Measurements from ENCODE around the gene BMERB1.

BMERB1 gene

GRCh38 chr16:15575293-15576049, 141.1 kb downstream of the BMERB1 start:
- DNase-seq (ENCODE audit: extremely low spot score): no peak
- ChIA-PET POLR2A (no interaction called here), CTCF (no interaction called here)
- TF ChIP-seq CTCF (IDR thresholded peaks at IDR 0.05; ENCODE audit: control extremely low read depth, extremely low read depth, low read depth, missing control alignments): no peak

- TF ChIP-seq CTCF (IDR thresholded peaks at IDR 0.05; ENCODE audit: control extremely low read depth, extremely low read depth, low read depth, missing control alignments): no peak
- ChIA-PET POLR2A (no interaction called here), CTCF (interaction anchor here (1.6 kb wide), 1 partner anchor 128 kb away, joined by 4 read pairs; no protein-coding TSS in a partner anchor)
- no peak for DNase-seq (ENCODE audit: extremely low spot score)
Measured at GRCh38 chr16:15576960-15577958, 142.9 kb downstream of the BMERB1 start.

GRCh38 chr16:15578824-15579223, 144.4 kb downstream of the BMERB1 start:
- POLR2A ChIA-PET: no interaction called here
- DNase-seq (ENCODE audit: extremely low spot score): no peak
- TF ChIP-seq CTCF (IDR thresholded peaks at IDR 0.05; ENCODE audit: control extremely low read depth, extremely low read depth, low read depth, missing control alignments): no peak
- CTCF ChIA-PET: no interaction called here

GRCh38 chr16:15581127-15581815, 146.9 kb downstream of the BMERB1 start:
- POLR2A ChIA-PET: no interaction called here
- CTCF ChIA-PET: interaction anchor here (1.2 kb wide), 1 partner anchor 22 kb away, joined by 3 read pairs; no protein-coding TSS in a partner anchor
- no peak for TF ChIP-seq CTCF (IDR thresholded peaks at IDR 0.05; ENCODE audit: control extremely low read depth, extremely low read depth, low read depth, missing control alignments)
- no peak for DNase-seq (ENCODE audit: extremely low spot score)

GRCh38 chr16:15583526-15583925, 149.1 kb downstream of the BMERB1 start:
- POLR2A ChIA-PET: no interaction called here
- CTCF ChIA-PET: no interaction called here

More at GRCh38 chr16:15583526-15583925, 149.1 kb downstream of the BMERB1 start:
- DNase-seq (ENCODE audit: extremely low spot score): no peak
- TF ChIP-seq CTCF (IDR thresholded peaks at IDR 0.05; ENCODE audit: control extremely low read depth, extremely low read depth, low read depth, missing control alignments): no peak

All from GM10248 (cell line).